ENCODE data around the gene TMEM245.

- TF ChIP-seq CTCF (IDR thresholded peaks at IDR 0.05 in 4 of 5, conservative IDR thresholded peaks at IDR 0.05 in 1 of 5) (no peak), POLR2A (IDR thresholded peaks at IDR 0.05) (no peak)
Measured at GRCh38 chr9:109107402-109108240, 12.1 kb downstream of the TMEM245 start.

Measured in gastrocnemius medialis (tissue), 4 donors.